Urinary bladder (tissue), 4 donors: Measurements from ENCODE around the gene SYP. TPM values are rescaled to one million over a fixed set of nuclear protein-coding genes. Genes with fewer than 3 reads are reported as not detected.
A peak's percentile ranks its signal among the peaks of the same experiment; 100 is the strongest.

Source experiments
- DNase-seq: peaks from one replicate; pipeline ENCODE4 v3.0.0-alpha.2; 2015; ENCODE audit errors: extremely low spot score
- H3K27ac ChIP-seq: one replicate; pipeline ENCODE4 v1.5.1; 2013; ENCODE audit warnings: low read depth, mild to moderate bottlenecking, moderate library complexity
- H3K36me3 ChIP-seq: one replicate; pipeline ENCODE4 v1.6.1; 2013; ENCODE audit warnings: mild to moderate bottlenecking, moderate library complexity; ENCODE audit not compliant: insufficient read depth
- H3K4me1 ChIP-seq: one replicate; pipeline ENCODE4 v1.6.1; 2013; ENCODE audit warnings: mild to moderate bottlenecking, moderate library complexity; ENCODE audit not compliant: insufficient read depth
- H3K4me3 ChIP-seq: one replicate; pipeline ENCODE4 v1.5.1; 2013; ENCODE audit warnings: low read depth, low read length
- WGBS: extraction: QIAGEN DNeasy Blood & Tissue Kit; methylation state at CpG from one replicate; pipeline ENCODE4 v1.1.7; 2013; 5-methylcytosine and 5-hydroxymethylcytosine counted together
- polyA plus RNA-seq: library from polyadenylated mRNA; stranded (reverse); fragments of 200-250 nt; gene quantifications from one replicate; pipeline ENCODE4 v1.2.3, GENCODE V29; 2013
- total RNA-seq: library from RNA; depleted of rRNA; stranded (reverse); fragments of >200 nt; gene quantifications from one replicate; pipeline ENCODE4 v1.2.3, GENCODE V29; 2014
- donor health status: healthy with polysubstance abuse.
- donor health status: healthy.

Gene SYP
- total and polyA plus RNA-seq, 2 donors = 4.7 to 8.3 TPM

- no peaks in the 10 kb centered on the region for H3K4me1 ChIP-seq
- no peak overlapping the region for H3K4me3 ChIP-seq
- no peak for DNase-seq
- H3K36me3 ChIP-seq = no peaks in the 10 kb centered on the region
- 89% methylated on average over 2 of the region's 2 CpGs for WGBS
- H3K27ac ChIP-seq = no peak overlapping the region
Measured at GRCh38 chrX:49232525-49232924, 32.5 kb upstream of the SYP start.

GRCh38 chrX:49231333-49232000 lies 31.5 kb upstream of the SYP start:
- H3K27ac ChIP-seq = no peak overlapping the region
- WGBS = 94% methylated on average over 10 of the region's 10 CpGs
- H3K4me3 ChIP-seq = no peak overlapping the region
- no peaks in the 10 kb centered on the region for H3K36me3 ChIP-seq
- no peak for DNase-seq
- H3K4me1 ChIP-seq = no peaks in the 10 kb centered on the region

GRCh38 chrX:49230500-49231232 lies 30.7 kb upstream of the SYP start:
- no peak for DNase-seq
- 6% methylated on average over 44 of the region's 44 CpGs for WGBS

GRCh38 chrX:49228185-49228584 lies 28.2 kb upstream of the SYP start:
- Histone ChIP-seq H3K4me3 (no peak overlapping the region), H3K4me1 (no peaks in the 10 kb centered on the region), H3K36me3 (no peaks in the 10 kb centered on the region), H3K27ac (no peak overlapping the region)
- 88% methylated on average over 17 of the region's 17 CpGs for WGBS
- no peak for DNase-seq

More at GRCh38 chrX:49230500-49231232, 30.7 kb upstream of the SYP start:
- Histone ChIP-seq H3K4me3 (peak overlapping the region; percentile 29), H3K36me3 (no peaks in the 10 kb centered on the region), H3K4me1 (no peaks in the 10 kb centered on the region), H3K27ac (no peak overlapping the region)

- no peak for DNase-seq
- Histone ChIP-seq H3K4me1 (no peaks in the 10 kb centered on the region), H3K36me3 (no peaks in the 10 kb centered on the region), H3K27ac (no peak overlapping the region), H3K4me3 (no peak overlapping the region)
- 89% methylated on average over 2 of the region's 2 CpGs for WGBS
Measured at GRCh38 chrX:49227726-49228125, 27.7 kb upstream of the SYP start.

- Histone ChIP-seq H3K4me3 (no peak overlapping the region), H3K36me3 (no peaks in the 10 kb centered on the region), H3K27ac (no peak overlapping the region), H3K4me1 (no peaks in the 10 kb centered on the region)
- no peak for DNase-seq
- WGBS = 91% methylated on average over 9 of the region's 9 CpGs
Measured at GRCh38 chrX:49226946-49227345, 27.0 kb upstream of the SYP start.

GRCh38 chrX:49225858-49226257 lies 25.9 kb upstream of the SYP start:
- no peaks in the 10 kb centered on the region for H3K4me1 ChIP-seq
- WGBS = 72% methylated on average over 14 of the region's 14 CpGs
- no peak overlapping the region for H3K4me3 ChIP-seq
- no peak overlapping the region for H3K27ac ChIP-seq
- no peaks in the 10 kb centered on the region for H3K36me3 ChIP-seq
- DNase-seq = no peak

- Histone ChIP-seq H3K27ac (no peak overlapping the region), H3K36me3 (no peaks in the 10 kb centered on the region), H3K4me3 (no peak overlapping the region), H3K4me1 (no peaks in the 10 kb centered on the region)
- no peak for DNase-seq
- WGBS = 71% methylated on average over 2 of the region's 2 CpGs
Measured at GRCh38 chrX:49221868-49222267, 21.9 kb upstream of the SYP start.

GRCh38 chrX:49220100-49220499 lies 20.1 kb upstream of the SYP start:
- Histone ChIP-seq H3K4me3 (no peak overlapping the region), H3K4me1 (no peaks in the 10 kb centered on the region), H3K36me3 (no peaks in the 10 kb centered on the region), H3K27ac (no peak overlapping the region)
- no peak for DNase-seq

GRCh38 chrX:49214996-49215526 lies 15.1 kb upstream of the SYP start:
- WGBS = 82% methylated on average over 14 of the region's 14 CpGs
- H3K27ac ChIP-seq = no peak overlapping the region

GRCh38 chrX:49214416-49214815 lies 14.4 kb upstream of the SYP start:
- no peaks in the 10 kb centered on the region for H3K36me3 ChIP-seq
- no peaks in the 10 kb centered on the region for H3K4me1 ChIP-seq
- no peak overlapping the region for H3K4me3 ChIP-seq
- WGBS = 77% methylated on average over 2 of the region's 2 CpGs
- H3K27ac ChIP-seq = no peak overlapping the region
- no peak for DNase-seq

More at GRCh38 chrX:49214996-49215526, 15.1 kb upstream of the SYP start:
- DNase-seq = no peak
- Histone ChIP-seq H3K4me3 (no peak overlapping the region), H3K36me3 (no peaks in the 10 kb centered on the region), H3K4me1 (no peaks in the 10 kb centered on the region)

GRCh38 chrX:49212861-49213260 lies 12.9 kb upstream of the SYP start:
- Histone ChIP-seq H3K36me3 (no peaks in the 10 kb centered on the region), H3K4me1 (no peaks in the 10 kb centered on the region), H3K27ac (no peak overlapping the region), H3K4me3 (no peak overlapping the region)
- WGBS = 79% methylated on average over 1 of the region's 1 CpG
- DNase-seq = no peak

- Histone ChIP-seq H3K27ac (no peak overlapping the region), H3K4me3 (no peak overlapping the region), H3K36me3 (no peaks in the 10 kb centered on the region), H3K4me1 (no peaks in the 10 kb centered on the region)
- DNase-seq = no peak
- 90% methylated on average over 2 of the region's 2 CpGs for WGBS
Measured at GRCh38 chrX:49212209-49212608, 12.2 kb upstream of the SYP start.

- H3K27ac ChIP-seq = no peak overlapping the region
- H3K4me1 ChIP-seq = no peaks in the 10 kb centered on the region
- H3K4me3 ChIP-seq = no peak overlapping the region
- H3K36me3 ChIP-seq = no peaks in the 10 kb centered on the region
- WGBS = 85% methylated on average over 9 of the region's 9 CpGs
- no peak for DNase-seq
Measured at GRCh38 chrX:49211074-49211473, 11.1 kb upstream of the SYP start.
